B cell (primary cell): ENCODE measurements around the gene ZNF398. TPM values are rescaled to one million over a fixed set of nuclear protein-coding genes. Genes with fewer than 3 reads are reported as not detected.

Source experiments
- ATAC-seq: fragments of 200-7000 bp; cut with Tn5 transposase; one replicate; pipeline ENCODE4 v1.10.0; 2021; ENCODE audit warnings: low read depth, mild to moderate bottlenecking, moderate number of reproducible peaks, moderate library complexity
- CTCF ChIA-PET: fragments of 350-600 bp; sonication (Branson Sonifier 250); formaldehyde crosslinking; loops from one replicate; lab custom pipeline; 2021; ENCODE audit warnings: antibody characterized with exemption, inconsistent platforms; lab: Charles Lee
- POLR2A ChIA-PET: fragments of 350-600 bp; sonication (Branson Sonifier 250); formaldehyde crosslinking; loops from one replicate; lab custom pipeline; 2021; ENCODE audit warnings: antibody characterized with exemption; lab: Charles Lee
- DNase-seq: peaks from one replicate; pipeline ENCODE4 v3.0.0; 2013
- H2AFZ ChIP-seq: 2 replicates; pipeline ENCODE4 v1.6.1; 2012; ENCODE audit warnings: mild to moderate bottlenecking, low read depth, low read length; ENCODE audit not compliant: insufficient read depth, poor library complexity, severe bottlenecking
- H3K27ac ChIP-seq, 2 donors: 1 replicate in 1 of 2; 2 replicates in 1 of 2; pipeline ENCODE4 v1.5.1; 2012 to 2013; ENCODE audit warnings: low read length in 2 of 2, mild to moderate bottlenecking in 2 of 2, moderate library complexity in 1 of 2
- H3K27me3 ChIP-seq, 4 experiments: fragments of 200-600 bp in 1 of 4; sonication (generic) in 1 of 4; replicated peaks in 1 of 4; 1 replicate in 2 of 4; 2 replicates in 2 of 4; pipeline versions ENCODE4 v1.6.1 to v1.7.0; 2013 to 2016; ENCODE audit warnings: low read length in 3 of 4, mild to moderate bottlenecking in 2 of 4, mixed read lengths in 1 of 4, moderate library complexity in 1 of 4; ENCODE audit not compliant: insufficient read depth in 4 of 4, control insufficient read depth in 3 of 4; ENCODE audit errors: control extremely low read depth in 1 of 4
- H3K36me3 ChIP-seq, 2 experiments: replicated peaks in 1 of 2; 1 replicate in 1 of 2; 2 replicates in 1 of 2; pipeline versions ENCODE4 v1.6.1 to v1.7.1; 2013; ENCODE audit warnings: low read length in 1 of 2; ENCODE audit not compliant: insufficient read depth in 2 of 2, control insufficient read depth in 1 of 2; ENCODE audit errors: control extremely low read depth in 1 of 2, extremely low read depth in 1 of 2
- H3K4me1 ChIP-seq, 2 donors: fragments of 200-600 bp in 1 of 2; sonication (generic) in 1 of 2; 1 replicate in 1 of 2; 2 replicates in 1 of 2; pipeline versions ENCODE4 v1.5.1 to v1.6.1; 2013 to 2017; ENCODE audit warnings: low read length in 2 of 2; ENCODE audit not compliant: control insufficient read depth in 2 of 2, insufficient read depth in 2 of 2
- H3K4me2 ChIP-seq: replicated peaks from 2 replicates; pipeline ENCODE3; 2012; ENCODE audit warnings: mild to moderate bottlenecking, low read depth, low read length; ENCODE audit not compliant: poor library complexity, severe bottlenecking
- H3K4me3 ChIP-seq, 5 experiments: fragments of 200-600 bp in 1 of 5; sonication (generic) in 1 of 5; 1 replicate in 3 of 5; 2 replicates in 2 of 5; pipeline versions ENCODE4 v1.5.1 to v1.7.0; 2011 to 2016; ENCODE audit warnings: low read length in 4 of 5, mild to moderate bottlenecking in 4 of 5, low read depth in 2 of 5, control low read depth in 1 of 5, moderate library complexity in 1 of 5; ENCODE audit not compliant: insufficient read depth in 1 of 5; ENCODE audit errors: control extremely low read depth in 1 of 5, extremely low read depth in 1 of 5
- H3K79me2 ChIP-seq: fragments of 200-600 bp; sonication (generic); one replicate; pipeline ENCODE4 v1.6.0; 2016; ENCODE audit warnings: low read length; ENCODE audit not compliant: control insufficient read depth, insufficient read depth
- H3K9ac ChIP-seq: fragments of 200-600 bp; sonication (generic); 2 replicates; pipeline ENCODE4 v1.6.1; 2017; ENCODE audit warnings: mild to moderate bottlenecking, low read length, moderate library complexity
- H3K9me3 ChIP-seq, 3 donors: one replicate each; pipeline versions ENCODE4 v1.6.1 to v1.7.1; 2013; ENCODE audit warnings: low read length in 2 of 3; ENCODE audit not compliant: control insufficient read depth in 2 of 3, insufficient read depth in 1 of 3; ENCODE audit errors: control extremely low read depth in 1 of 3
- H4K20me1 ChIP-seq: 2 replicates; pipeline ENCODE4 v1.6.0; 2012; ENCODE audit warnings: mild to moderate bottlenecking, low read length; ENCODE audit not compliant: insufficient read depth, control insufficient read depth, poor library complexity, severe bottlenecking
- H3K27ac Mint-ChIP-seq: one replicate; pipeline ENCODE4 v1.8.0; 2021; ENCODE audit warnings: mixed read lengths
- H3K27me3 Mint-ChIP-seq: one replicate; pipeline ENCODE4 v1.8.0; 2021; ENCODE audit warnings: mixed read lengths
- H3K4me1 Mint-ChIP-seq: one replicate; pipeline ENCODE4 v1.8.0; 2021; ENCODE audit warnings: mixed read lengths
- H3K4me3 Mint-ChIP-seq: one replicate; pipeline ENCODE4 v1.8.0; 2021; ENCODE audit warnings: mixed read lengths
- H3K9me3 Mint-ChIP-seq: one replicate; pipeline ENCODE4 v1.8.0; 2022; ENCODE audit warnings: mixed read lengths; ENCODE audit not compliant: insufficient read depth
- CTCF ChIP-seq: fragments of 200-600 bp; IDR thresholded peaks from one replicate; pipeline ENCODE4 v1.8.0; 2022; ENCODE audit warnings: antibody characterized with exemption, mild to moderate bottlenecking
- EZH2 ChIP-seq: IDR thresholded peaks from 2 replicates; pipeline ENCODE4 v1.6.1; 2012; ENCODE audit warnings: borderline replicate concordance, low read depth, mild to moderate bottlenecking, moderate library complexity, low read length; ENCODE audit not compliant: insufficient read depth, poor library complexity, severe bottlenecking
- WGBS: methylation state at CpG from one replicate; pipeline ENCODE4 v1.1.5; 2013; ENCODE audit warnings: missing lambda C conversion rate; ENCODE audit not compliant: insufficient coverage; 5-methylcytosine and 5-hydroxymethylcytosine counted together
- intact Hi-C: fragments of 100-400 bp; cut with micrococcal nuclease; formaldehyde crosslinking; loops from one replicate; pipeline ENCODE4 v1.10.0; 2022
- polyA plus RNA-seq: library from polyadenylated mRNA; depleted of rRNA; stranded (reverse); fragments of >200 nt; gene quantifications from 2 replicates; pipeline ENCODE4 v1.2.3, GENCODE V29; 2012
- total RNA-seq, 2 donors: library from RNA; stranded (reverse); fragments of 120-200 nt in 1 of 2; gene quantifications; 1 replicate in 1 of 2; 2 replicates in 1 of 2; pipeline versions ENCODE4 v1.2.3 to v1.2.4, GENCODE V29; 2013 to 2022

ZNF398 gene
- total and polyA plus RNA-seq, 2 donors (not counting 1 experiment from before 2014, with no cell fraction given) = 7.7 to 22.5 TPM

DNA sequence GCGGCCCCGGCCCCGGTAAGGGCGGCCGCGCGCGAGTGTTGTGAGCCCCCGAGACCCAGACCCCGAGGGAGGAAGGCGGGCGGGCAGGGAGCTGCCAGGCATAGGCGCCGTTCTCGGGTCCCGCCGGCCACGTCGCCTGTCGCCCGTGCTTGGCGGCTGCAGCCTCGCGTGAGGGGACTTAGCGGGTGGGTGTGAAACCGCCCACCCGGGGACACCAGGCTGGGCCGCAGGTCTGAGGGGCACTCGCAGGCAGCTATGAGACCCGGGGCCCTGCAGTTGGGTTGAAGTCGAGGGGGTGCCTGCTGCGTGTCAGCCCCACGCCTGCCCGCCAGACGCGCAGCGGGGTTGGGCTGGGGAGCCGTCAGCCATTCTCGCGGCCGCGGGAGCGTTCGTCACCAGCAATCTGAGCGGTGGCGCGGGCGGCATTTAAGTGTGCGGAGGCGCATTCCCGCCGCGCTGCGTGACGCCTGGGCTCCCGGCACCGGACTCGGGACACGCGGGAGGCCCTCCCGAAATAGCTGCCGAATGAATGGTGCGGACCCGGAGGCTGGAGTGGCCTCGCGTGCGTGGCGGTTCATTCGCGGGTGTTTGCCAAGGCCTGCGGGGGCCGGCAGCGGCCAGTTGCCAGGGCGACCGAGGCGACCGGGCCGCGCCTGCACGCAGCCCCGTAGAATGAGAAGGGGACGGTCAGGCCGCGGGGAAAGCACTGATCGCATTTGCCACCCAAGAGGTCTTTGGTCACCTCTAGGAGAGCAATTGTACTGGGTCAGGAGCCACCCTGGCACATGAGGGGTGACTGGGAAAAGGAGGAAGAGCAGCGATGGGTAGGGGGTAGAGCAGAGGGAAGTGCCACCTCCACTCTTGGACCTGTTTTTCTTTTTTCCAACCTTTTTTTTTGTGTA lies 750 bp downstream of the ZNF398 start:
- TF ChIP-seq EZH2 (no peak), CTCF (no peak)
- H2AFZ ChIP-seq = peak overlapping the region; percentile 92
- H3K27me3 ChIP-seq = no peaks in the 10 kb centered on the region
- intact Hi-C loops = loop anchor here (1.0 to 10.0 kb wide), 14 partner anchors 22 to 567 kb away; partner anchors contain the start of genes PDIA4, ZNF212, ZNF282 and ZNF425
- Mint-ChIP-seq H3K4me3 (peak overlapping the region; percentile 93), H3K4me1 (peaks cover 32% of the 10 kb centered on the region), H3K9me3 (no peaks in the 10 kb centered on the region), H3K27me3 (no peaks in the 10 kb centered on the region), H3K27ac (peak overlapping the region; percentile 84)
- POLR2A ChIA-PET = interaction anchor here (0.5 to 2.5 kb wide), 5 partner anchors 9 to 119 kb away, joined by 3 to 42 read pairs (median 4); partner anchors contain the start of genes ZNF425, ZNF783 and ZNF786
- H3K36me3 ChIP-seq = no peaks in the 10 kb centered on the region
- peaks cover 61% of the 10 kb centered on the region for H3K79me2 ChIP-seq
- no peak for DNase-seq
- peak; percentile 12 for ATAC-seq
- CTCF ChIA-PET = interaction anchor here (0.6 to 4.0 kb wide), 17 partner anchors 9 to 313 kb away, joined by 3 to 70 read pairs (median 5); partner anchors contain the start of genes ZNF282, ZNF425, ZNF777 and ZNF783
- peaks cover 41% of the 10 kb centered on the region for H4K20me1 ChIP-seq
- H3K9me3 ChIP-seq = peaks cover 0 to 4% (median 0%) of the 10 kb centered on the region in 3 donors
- H3K27ac ChIP-seq = peak overlapping the region; percentile 46 to 83
- H3K4me2 ChIP-seq = peak overlapping the region; percentile 91
- H3K4me1 ChIP-seq = peaks cover 22 to 30% of the 10 kb centered on the region in 2 donors
- peak overlapping the region; percentile 48 to 80 (median 76) for H3K4me3 ChIP-seq
- peak overlapping the region; percentile 78 for H3K9ac ChIP-seq
- WGBS = under 1% methylated on average over 85 of the region's 86 CpGs
